Smooth muscle cell (in vitro differentiated cells): ENCODE data around the gene RAD51B. TPM values are rescaled to one million over a fixed set of nuclear protein-coding genes. Genes with fewer than 3 reads are reported as not detected.

ENCODE experiments used
- DNase-seq: peaks from one replicate; lab custom pipeline; 2025; ENCODE audit not compliant: unreplicated experiment; lab: John Stamatoyannopoulos, UW
- H2AFZ ChIP-seq: fragments of 200-600 bp; sonication (generic); 2 replicates; pipeline ENCODE4 v1.6.0; 2016; ENCODE audit warnings: antibody characterized with exemption, low read depth, mild to moderate bottlenecking
- H3F3A ChIP-seq: fragments of 200-600 bp; sonication (generic); 2 replicates; pipeline ENCODE4 v1.6.0; 2017; ENCODE audit warnings: antibody characterized with exemption, low read depth
- H3K27ac ChIP-seq: fragments of 200-600 bp; sonication (generic); 2 replicates; pipeline ENCODE4 v1.5.1; 2016; ENCODE audit warnings: low read depth, mild to moderate bottlenecking
- H3K27me3 ChIP-seq: fragments of 200-600 bp; sonication (generic); 2 replicates; pipeline ENCODE4 v1.6.1; 2016; ENCODE audit warnings: low read depth, mild to moderate bottlenecking
- H3K36me3 ChIP-seq: fragments of 200-600 bp; sonication (generic); 2 replicates; pipeline ENCODE4 v1.5.1; 2016; ENCODE audit warnings: low read depth
- H3K4me1 ChIP-seq: fragments of 200-600 bp; sonication (generic); 2 replicates; pipeline ENCODE4 v1.5.1; 2016; ENCODE audit warnings: low read depth
- H3K4me2 ChIP-seq: fragments of 200-600 bp; sonication (generic); 2 replicates; pipeline ENCODE4 v1.6.0; 2016; ENCODE audit warnings: mild to moderate bottlenecking
- H3K4me3 ChIP-seq: fragments of 200-600 bp; sonication (generic); 2 replicates; pipeline ENCODE4 v1.5.1; 2016; ENCODE audit warnings: mild to moderate bottlenecking
- H3K79me2 ChIP-seq: fragments of 200-600 bp; sonication (generic); 2 replicates; pipeline ENCODE4 v1.6.0; 2016; ENCODE audit warnings: low read depth, mild to moderate bottlenecking
- H3K9ac ChIP-seq: fragments of 200-600 bp; sonication (generic); 2 replicates; pipeline ENCODE4 v1.6.0; 2016; ENCODE audit warnings: low read depth
- H3K9me3 ChIP-seq: fragments of 200-600 bp; sonication (generic); replicated peaks from 2 replicates; pipeline ENCODE4 v1.5.1; 2016; ENCODE audit warnings: low read depth
- H4K20me1 ChIP-seq: fragments of 200-600 bp; sonication (generic); 2 replicates; pipeline ENCODE4 v1.6.0; 2016; ENCODE audit warnings: low read depth
- WGBS: methylation state at CpG from one replicate; pipeline ENCODE4 v1.1.7; 2016; ENCODE audit warnings: low lambda C conversion rate; 5-methylcytosine and 5-hydroxymethylcytosine counted together
- polyA plus RNA-seq: library from polyadenylated mRNA; unstranded; fragments of >200 nt; fragmentation: Nextera tagmentation; extraction: Ambion mirVana; gene quantifications from 2 replicates; pipeline ENCODE4 v1.2.1, GENCODE V29; 2016
- total RNA-seq: library from RNA; depleted of rRNA; stranded (reverse); fragments of >200 nt; gene quantifications from 2 replicates; pipeline ENCODE4 v1.2.3, GENCODE V29; 2014
- TF ChIP-seq, protein P1 (sequence below): fragments of 200-600 bp; sonication (generic); IDR thresholded peaks from 2 replicates; pipeline ENCODE4 v1.5.1; 2017; ENCODE audit warnings: borderline replicate concordance, mild to moderate bottlenecking, antibody characterized with exemption; ENCODE audit not compliant: insufficient read depth, poor library complexity, severe bottlenecking

The RAD51B gene
- total and polyA plus RNA-seq, 2 experiments from 2014 or later: 4.6 to 5.3 TPM

DNA sequence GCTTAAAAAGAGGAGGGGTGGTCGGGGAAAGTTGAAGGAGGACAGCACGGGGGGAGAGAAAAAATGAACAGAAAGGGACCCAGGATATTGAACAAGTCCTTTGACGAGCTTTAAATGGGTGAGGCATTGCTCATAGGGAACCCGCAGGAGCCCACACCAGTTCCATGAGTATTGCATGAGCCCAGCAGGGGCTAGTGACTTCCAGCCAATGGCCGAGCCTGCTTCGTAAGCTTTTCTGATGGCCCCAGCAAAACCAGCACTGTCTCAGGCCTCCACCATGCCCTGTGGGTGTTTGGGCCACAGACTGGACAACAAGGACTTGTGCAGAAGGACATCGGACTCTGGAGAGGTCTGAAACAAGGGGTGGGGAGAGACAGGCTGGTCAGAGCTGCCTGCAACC is 863.7 kb downstream of the RAD51B start:
- no peak for DNase-seq
- 74% methylated on average over 7 of the region's 7 CpGs for WGBS
- H3K4me2 ChIP-seq: peak overlapping the region; percentile 58

DNA sequence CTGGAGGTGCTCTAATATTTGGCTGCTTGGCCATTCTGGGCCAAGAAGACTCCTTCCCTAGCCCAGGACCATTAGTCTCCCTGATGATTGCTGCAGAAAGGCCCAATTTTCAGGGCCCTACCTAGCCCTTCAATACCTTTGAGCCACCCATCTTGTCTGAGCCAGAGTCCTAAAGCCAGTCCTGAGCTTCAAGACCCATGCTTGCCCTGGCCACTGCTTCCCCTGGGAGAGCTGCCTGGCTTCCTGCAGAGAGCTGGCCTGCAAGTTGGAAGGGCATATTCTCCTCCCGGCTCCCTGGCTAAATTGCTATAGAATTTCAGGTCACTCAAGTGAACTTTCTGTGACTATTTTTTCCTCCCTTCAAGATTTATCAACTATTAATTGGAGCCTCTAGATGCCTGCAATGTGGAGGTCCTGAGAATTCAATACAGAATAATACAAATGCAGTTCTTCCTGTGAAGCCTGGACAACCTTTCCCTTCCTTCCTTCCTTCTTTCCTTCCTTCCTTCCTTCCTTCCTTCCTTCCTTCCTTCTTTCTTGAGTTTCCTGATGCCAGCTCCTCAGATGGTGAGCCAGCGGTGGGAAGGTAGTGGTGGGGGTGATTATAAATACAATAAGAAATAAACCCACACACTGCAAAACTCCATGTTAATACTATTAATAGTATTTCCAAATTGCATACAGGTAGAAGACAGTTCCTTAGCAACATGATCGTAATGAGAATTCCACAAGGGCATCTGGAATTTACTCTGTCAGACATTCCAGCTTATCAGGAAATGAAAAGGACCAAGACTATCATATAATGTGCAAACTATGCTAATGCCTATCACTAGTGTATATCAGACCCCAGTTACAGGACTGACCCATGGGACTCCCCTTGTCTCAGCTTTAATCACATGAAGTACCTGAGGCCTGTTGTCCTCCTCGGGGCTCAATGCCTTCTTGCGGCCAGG is 865.2 kb downstream of the RAD51B start:
- Histone ChIP-seq H2AFZ (no peak overlapping the region), H3K4me2 (peak overlapping the region; percentile 58), H3K36me3 (no peaks in the 10 kb centered on the region), H3K9ac (peak overlapping the region; percentile 58), H3K27ac (peak overlapping the region; percentile 98), H3K9me3 (no peaks in the 10 kb centered on the region), H3K4me1 (peaks cover 48% of the 10 kb centered on the region), H4K20me1 (no peaks in the 10 kb centered on the region), H3K79me2 (no peaks in the 10 kb centered on the region), H3K4me3 (no peak overlapping the region), H3F3A (peaks cover 48% of the 10 kb centered on the region), H3K27me3 (no peaks in the 10 kb centered on the region)
- no peak for DNase-seq
- 75% methylated on average over 5 of the region's 5 CpGs for WGBS
- TF ChIP-seq, protein P1, sequence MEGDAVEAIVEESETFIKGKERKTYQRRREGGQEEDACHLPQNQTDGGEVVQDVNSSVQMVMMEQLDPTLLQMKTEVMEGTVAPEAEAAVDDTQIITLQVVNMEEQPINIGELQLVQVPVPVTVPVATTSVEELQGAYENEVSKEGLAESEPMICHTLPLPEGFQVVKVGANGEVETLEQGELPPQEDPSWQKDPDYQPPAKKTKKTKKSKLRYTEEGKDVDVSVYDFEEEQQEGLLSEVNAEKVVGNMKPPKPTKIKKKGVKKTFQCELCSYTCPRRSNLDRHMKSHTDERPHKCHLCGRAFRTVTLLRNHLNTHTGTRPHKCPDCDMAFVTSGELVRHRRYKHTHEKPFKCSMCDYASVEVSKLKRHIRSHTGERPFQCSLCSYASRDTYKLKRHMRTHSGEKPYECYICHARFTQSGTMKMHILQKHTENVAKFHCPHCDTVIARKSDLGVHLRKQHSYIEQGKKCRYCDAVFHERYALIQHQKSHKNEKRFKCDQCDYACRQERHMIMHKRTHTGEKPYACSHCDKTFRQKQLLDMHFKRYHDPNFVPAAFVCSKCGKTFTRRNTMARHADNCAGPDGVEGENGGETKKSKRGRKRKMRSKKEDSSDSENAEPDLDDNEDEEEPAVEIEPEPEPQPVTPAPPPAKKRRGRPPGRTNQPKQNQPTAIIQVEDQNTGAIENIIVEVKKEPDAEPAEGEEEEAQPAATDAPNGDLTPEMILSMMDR: no peak

More for the DNA sequence above, 863.7 kb downstream of the RAD51B start:
- Histone ChIP-seq H3K9me3 (no peaks in the 10 kb centered on the region), H3F3A (peaks cover 39% of the 10 kb centered on the region), H3K9ac (peak overlapping the region; percentile 75), H3K27ac (peak overlapping the region; percentile 98), H4K20me1 (no peaks in the 10 kb centered on the region), H3K4me1 (peaks cover 35% of the 10 kb centered on the region), H3K4me3 (no peak overlapping the region), H3K79me2 (no peaks in the 10 kb centered on the region), H3K36me3 (no peaks in the 10 kb centered on the region), H3K27me3 (no peaks in the 10 kb centered on the region), H2AFZ (no peak overlapping the region)
- TF ChIP-seq, protein P1: no peak

DNA sequence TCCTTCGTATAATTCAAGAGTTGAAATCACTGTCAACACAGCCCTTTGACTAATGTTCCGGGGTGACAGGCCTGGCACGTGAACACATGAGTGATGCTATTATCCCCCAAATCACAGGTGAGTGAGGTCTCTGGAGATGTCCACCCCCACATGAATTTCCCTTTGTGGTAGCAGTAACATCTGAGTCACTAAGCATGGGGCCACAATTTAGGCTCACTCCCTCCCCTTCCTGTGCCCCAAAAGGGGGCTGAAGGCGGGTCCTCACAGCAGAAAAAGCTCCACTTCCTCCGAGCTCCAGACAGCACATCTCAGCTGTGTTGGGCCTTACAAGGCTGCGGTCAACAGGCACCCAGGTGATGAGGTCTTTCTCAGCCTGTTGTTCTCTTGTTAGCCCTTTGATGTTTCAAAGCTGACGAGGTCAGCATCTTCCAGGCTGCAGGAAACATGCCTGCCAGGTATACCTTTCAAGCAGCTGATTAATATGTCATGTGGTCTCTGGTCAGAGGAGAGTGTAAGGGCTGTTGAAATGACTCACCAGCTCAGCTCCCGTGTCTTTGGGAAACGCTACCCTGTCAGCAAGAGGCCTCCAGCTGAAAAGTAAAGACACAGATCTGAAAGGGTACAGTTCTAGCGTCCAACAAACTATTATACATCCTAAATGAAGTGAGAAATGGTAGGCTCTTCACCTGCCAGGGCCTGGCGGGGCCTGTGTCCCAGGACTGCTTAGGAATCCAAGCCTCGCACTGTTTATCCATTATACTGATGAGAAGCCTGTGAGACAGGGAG is 866.0 kb downstream of the RAD51B start:
- H3K4me1 ChIP-seq: peaks cover 52% of the 10 kb centered on the region
- H3K9ac ChIP-seq: peak overlapping the region; percentile 72
- WGBS: 50% methylated on average over 12 of the region's 12 CpGs

More for the DNA sequence above, 866.0 kb downstream of the RAD51B start:
- Histone ChIP-seq H3K4me2 (peak overlapping the region; percentile 58), H3K36me3 (no peaks in the 10 kb centered on the region), H3K79me2 (no peaks in the 10 kb centered on the region), H3K4me3 (no peak overlapping the region), H4K20me1 (no peaks in the 10 kb centered on the region), H3K9me3 (no peaks in the 10 kb centered on the region), H3K27me3 (no peaks in the 10 kb centered on the region), H3F3A (peaks cover 48% of the 10 kb centered on the region), H2AFZ (no peak overlapping the region), H3K27ac (peak overlapping the region; percentile 98)
- TF ChIP-seq, protein P1: no peak
- no peak for DNase-seq
